Glomerular visceral epithelial cell (primary cell): ENCODE measurements around the gene ORMDL3.
A peak's percentile ranks its signal among the peaks of the same experiment; 100 is the strongest.
"Not testable (repeated sequence)": the region's sequence is repeated elsewhere in the genome, so short reads cannot be mapped to it uniquely, and the experiment has no call there.

ENCODE experiments used
- DNase-seq: peaks from one replicate; pipeline ENCODE4 v3.0.0-alpha.2; 2016; ENCODE audit errors: extremely low spot score

ORMDL3 gene

GRCh38 chr17:39949028-39949427 is 21.6 kb upstream of the ORMDL3 start:
- DNase-seq = no peak

GRCh38 chr17:39948489-39948828 is 21.1 kb upstream of the ORMDL3 start:
- DNase-seq = not testable (repeated sequence)

DNA sequence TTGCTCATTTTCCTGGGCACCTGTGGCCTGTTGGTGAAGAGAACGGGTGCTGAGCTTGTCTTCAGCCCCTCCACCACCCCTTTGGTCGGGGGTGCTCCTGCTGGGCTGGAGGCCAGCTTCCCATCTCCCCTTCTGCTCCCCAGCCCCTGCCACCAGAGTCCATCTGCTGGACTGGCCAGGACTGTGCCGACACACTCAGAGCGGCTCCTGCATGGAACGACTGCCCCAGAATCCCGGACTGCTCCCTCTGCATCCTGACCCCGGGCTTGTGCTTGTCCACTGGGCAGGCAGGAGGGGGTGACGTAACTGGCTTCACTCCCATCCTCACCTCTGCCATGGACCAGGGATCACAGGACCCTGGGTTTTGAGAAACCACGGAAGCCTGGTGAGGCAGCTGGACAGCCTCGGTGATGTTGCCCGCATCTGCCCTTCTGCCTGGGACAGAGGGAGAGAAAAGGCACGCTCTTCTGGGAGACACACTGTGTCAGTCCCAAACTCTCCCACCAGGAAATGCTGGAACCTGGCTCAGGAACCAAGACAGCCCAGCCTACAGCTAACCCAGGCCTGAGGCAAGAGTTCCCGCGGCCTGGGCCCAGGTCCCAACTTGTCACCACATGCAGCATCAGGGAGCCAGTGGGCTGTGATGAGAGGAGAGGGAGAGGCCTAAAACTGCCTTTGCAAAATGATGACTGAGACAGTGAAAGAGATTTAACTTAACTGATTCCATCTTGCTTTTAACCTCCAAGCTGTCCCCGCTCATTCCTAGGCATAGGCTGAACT is 19.3 kb upstream of the ORMDL3 start:
- no peak for DNase-seq

DNA sequence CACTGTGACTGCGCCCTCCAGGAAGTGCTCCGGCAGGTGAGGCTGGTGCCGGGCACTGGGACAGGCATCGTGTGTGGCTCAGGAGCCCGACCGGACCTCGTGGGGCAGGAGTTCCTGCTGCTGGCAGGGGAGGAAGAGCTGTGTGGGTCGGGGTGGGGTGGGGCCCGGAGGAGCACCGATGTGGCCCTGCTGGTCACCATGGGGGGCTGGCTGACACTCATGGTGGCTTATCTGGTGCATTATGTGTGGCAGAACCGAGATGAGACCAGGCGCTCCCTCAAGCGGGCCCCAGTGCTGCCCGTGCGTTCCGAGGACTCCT is 17.0 kb upstream of the ORMDL3 start:
- DNase-seq = no peak

DNA sequence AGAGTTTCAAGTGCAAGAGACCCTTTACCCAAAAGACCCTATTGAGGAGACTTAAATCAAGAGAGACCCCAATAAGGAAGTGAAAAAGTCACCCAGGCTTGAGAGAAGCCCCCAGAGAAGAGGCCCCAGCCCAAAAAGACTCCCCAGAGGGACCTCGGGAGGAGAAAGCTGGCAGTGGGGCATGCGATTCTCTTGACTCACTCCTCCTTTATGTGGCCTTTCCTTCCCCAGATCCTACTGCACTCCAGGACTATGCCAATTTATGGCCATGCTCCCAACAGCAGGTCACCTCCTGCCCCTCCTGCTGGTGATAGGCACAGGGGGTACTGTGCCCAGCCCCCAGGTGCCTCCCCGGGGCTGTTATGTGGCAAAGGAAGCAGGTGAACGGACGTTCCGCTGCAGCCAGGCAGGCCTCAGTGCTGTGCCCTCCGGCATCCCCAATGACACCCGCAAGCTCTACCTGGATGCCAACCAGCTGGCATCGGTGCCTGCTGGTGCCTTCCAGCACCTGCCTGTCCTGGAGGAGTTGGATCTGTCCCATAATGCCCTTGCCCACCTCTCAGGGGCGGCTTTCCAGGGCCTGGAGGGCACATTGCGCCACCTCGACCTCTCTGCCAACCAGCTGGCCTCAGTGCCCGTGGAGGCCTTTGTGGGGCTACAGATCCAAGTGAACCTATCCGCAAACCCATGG is 16.4 kb upstream of the ORMDL3 start:
- DNase-seq = no peak

- peak; percentile 87 for DNase-seq
Measured at GRCh38 chr17:39939588-39940419, 12.4 kb upstream of the ORMDL3 start.

- DNase-seq = no peak
Measured at GRCh38 chr17:39939106-39939505, 11.7 kb upstream of the ORMDL3 start.

- DNase-seq = no peak
Measured at GRCh38 chr17:39938140-39938869, 10.9 kb upstream of the ORMDL3 start.

DNA sequence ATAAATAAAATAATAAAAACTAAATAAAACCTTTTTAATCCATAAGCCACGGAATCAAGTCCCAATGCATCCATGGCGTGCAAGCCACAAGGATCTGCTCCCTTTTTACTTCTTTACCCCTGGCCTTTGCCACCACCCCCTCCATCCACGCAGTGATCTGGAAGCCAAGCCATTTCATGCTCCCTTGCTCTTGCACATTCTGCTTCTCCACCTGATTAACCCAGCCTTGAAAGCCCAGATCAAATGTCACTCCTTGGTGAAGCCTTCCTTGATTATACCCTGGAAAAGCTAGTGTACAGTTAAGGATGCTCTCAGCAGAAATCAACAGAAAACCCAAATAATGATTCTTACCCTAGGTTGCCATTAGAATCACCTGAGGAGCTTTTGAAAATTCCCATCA is 10.0 kb upstream of the ORMDL3 start:
- no peak for DNase-seq

GRCh38 chr17:39935909-39936308 is 8.5 kb upstream of the ORMDL3 start:
- no peak for DNase-seq

- DNase-seq = no peak
Measured at GRCh38 chr17:39934324-39934723, 6.9 kb upstream of the ORMDL3 start.

GRCh38 chr17:39933912-39934311 is 6.5 kb upstream of the ORMDL3 start:
- no peak for DNase-seq

DNA sequence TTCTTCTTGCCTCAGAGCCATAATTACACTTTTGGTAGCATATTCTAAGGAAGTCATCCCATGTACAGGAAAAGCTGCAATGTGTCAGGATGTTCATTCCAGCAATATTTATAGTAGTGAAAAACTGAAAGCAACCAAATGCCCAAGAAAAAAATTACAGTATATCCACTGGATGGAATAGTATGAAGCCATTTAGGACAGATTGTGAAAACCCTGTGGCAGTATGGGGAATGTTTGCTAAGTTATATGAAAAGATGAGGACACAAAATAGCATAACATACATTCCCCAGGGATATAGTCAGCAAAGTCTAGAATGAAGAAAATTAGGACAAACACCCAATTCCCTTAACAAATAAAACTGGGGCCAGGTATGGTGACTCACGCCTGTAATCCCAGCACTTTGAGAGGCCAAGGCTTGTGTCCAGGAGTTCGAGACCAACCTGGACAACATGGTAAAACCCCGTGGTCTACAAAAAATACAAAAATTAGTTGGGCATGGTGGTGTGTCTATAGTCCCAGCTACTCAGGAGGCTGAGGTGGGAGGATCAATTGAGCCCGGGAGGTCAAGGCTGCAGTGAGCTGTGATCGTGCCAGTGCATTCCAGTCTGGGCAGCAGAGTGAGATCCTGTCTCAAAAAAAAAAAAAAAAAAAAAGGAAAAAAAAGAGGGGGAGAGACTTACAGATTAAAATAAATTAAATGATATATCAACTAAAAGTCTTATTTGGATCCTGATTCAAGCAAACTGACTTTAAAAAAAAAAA is 2.4 kb upstream of the ORMDL3 start:
- peak; percentile 70 for DNase-seq

- peak; percentile 87 for DNase-seq
Measured at GRCh38 chr17:39928858-39929645, 1.7 kb upstream of the ORMDL3 start.

- DNase-seq = peak; percentile 38
Measured at GRCh38 chr17:39927929-39928857, 792 bp upstream of the ORMDL3 start.

- DNase-seq = peak; percentile 47
Measured at GRCh38 chr17:39926588-39927100, 757 bp downstream of the ORMDL3 start.

DNA sequence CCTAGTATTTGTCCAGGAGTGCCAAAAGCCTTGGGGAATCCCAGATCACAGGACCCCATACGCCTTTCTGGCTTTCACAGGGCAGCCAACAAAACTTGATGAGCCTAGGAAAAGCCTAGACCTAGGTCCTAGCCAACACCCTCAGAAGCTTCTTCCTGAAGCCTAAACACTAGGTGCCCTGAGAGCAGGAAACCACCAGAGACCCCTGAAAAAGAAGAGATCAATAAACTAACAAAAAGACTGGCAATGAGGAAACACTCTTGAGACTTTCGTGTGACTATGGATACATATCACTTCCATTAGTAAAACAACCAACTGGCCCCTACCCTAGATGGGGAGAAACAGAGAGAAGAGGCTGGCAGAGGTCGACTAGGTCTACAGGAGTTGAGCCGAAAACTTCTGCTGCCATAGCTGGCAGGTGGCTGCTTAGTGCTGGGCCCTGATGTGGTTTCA is 1.2 kb downstream of the ORMDL3 start:
- DNase-seq = no peak

DNA sequence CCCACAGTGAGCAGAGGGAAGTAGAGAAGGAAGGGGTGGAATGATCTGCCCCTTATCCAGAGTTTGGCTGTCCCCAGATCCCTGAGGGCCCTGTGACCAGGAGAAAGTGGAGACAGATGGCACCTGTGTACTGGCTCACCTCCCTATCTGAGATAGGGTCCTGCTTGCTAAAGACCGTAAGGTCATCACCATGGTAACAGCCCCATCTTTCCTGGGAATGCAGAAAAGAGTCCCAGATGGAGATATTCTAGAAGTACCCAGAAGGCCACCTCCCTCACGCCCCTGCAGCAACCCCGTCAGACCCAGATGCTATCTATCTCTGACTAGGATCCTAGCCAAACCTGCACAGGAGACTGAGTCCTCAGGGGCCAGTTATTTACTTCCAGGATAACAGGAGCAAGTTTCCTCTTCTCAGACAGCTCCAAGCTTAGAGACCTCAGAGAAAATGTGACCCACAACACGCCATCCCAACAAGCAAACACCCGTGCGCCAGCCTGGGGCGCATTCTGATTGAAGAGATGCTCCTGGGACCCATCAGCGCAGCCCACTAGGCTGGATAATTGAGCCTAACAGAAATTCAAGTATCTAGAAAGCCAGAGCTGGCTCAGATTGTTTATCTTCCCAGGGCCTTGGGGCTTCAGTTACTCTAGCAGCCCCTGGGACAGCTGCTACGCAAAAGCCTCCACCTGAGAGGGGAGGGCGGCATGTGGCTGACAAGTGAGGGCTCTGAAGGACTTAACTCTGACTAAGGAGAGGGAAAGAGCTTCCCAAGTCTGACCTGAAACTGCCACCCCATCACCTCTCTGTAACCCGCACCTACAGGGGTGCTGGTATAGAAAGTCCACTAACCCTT is 1.9 kb downstream of the ORMDL3 start:
- no peak for DNase-seq
